Pancreas (tissue), 10 donors: ENCODE data around the gene INPP5D. TPM values are rescaled to one million over a fixed set of nuclear protein-coding genes. Genes with fewer than 3 reads are reported as not detected.
A peak's percentile ranks its signal among the peaks of the same experiment; 100 is the strongest.

Experiments used
- ATAC-seq, 4 donors: fragments of 200-7000 bp; cut with Tn5 transposase; one replicate each; pipeline versions ENCODE4 v1.8.0 to v1.9.1; 2020; ENCODE audit warnings: mild to moderate bottlenecking in 4 of 4, moderate library complexity in 4 of 4
- DNase-seq, 6 donors: peaks; one replicate each; pipeline ENCODE4 v3.0.0-alpha.2; 2020
- FAIRE-seq: peaks from 2 replicates; lab custom pipeline; 2012; peaks lifted over from hg19 to GRCh38; lab: Jason Lieb, UNC
- H3K27ac ChIP-seq, 4 donors: fragments of 200-600 bp; sonication (generic); 1 replicate in 3 of 4; 2 replicates in 1 of 4; pipeline versions ENCODE4 v1.5.0 to v1.8.0; 2020
- H3K27me3 ChIP-seq, 4 donors: fragments of 200-600 bp; one replicate each; pipeline ENCODE4 v1.8.0; 2021
- H3K36me3 ChIP-seq, 3 donors: fragments of 200-600 bp; sonication (generic) in 1 of 3; one replicate each; pipeline versions ENCODE4 v1.5.0 to v1.8.0; 2020 to 2021
- H3K4me1 ChIP-seq, 3 donors: fragments of 200-600 bp; one replicate each; pipeline ENCODE4 v1.8.0; 2021
- H3K4me3 ChIP-seq, 4 donors: fragments of 200-600 bp; sonication (generic) in 2 of 4; one replicate each; pipeline versions ENCODE4 v1.5.0 to v1.8.0; 2020 to 2021
- H3K9me3 ChIP-seq, 4 donors: fragments of 200-600 bp; one replicate each; pipeline ENCODE4 v1.8.0; 2021
- WGBS, 2 donors: extraction: QIAGEN DNeasy Blood & Tissue Kit; methylation state at CpG; one replicate each; pipeline ENCODE4 v1.1.7; 2013; 5-methylcytosine and 5-hydroxymethylcytosine counted together
- intact Hi-C, 3 donors: fragments of 100-400 bp; cut with DNase I; formaldehyde crosslinking; loops; one replicate each; pipeline versions ENCODE4 v1.11.1 to v1.14.2; 2022
- polyA plus RNA-seq, 2 donors: library from polyadenylated mRNA; stranded (reverse); fragments of 200-250 nt; gene quantifications; one replicate each; pipeline ENCODE4 v1.2.3, GENCODE V29; 2013
- total RNA-seq, 6 donors: library from RNA; stranded (reverse); fragmentation: NEBNext Ultra II Directional in 4 of 6; extraction: Animal tissue kit (Norgen Biotek cat#: 25700) in 4 of 6; gene quantifications; one replicate each; pipeline versions ENCODE4 v1.2.1 to v1.2.4, GENCODE V29; 2021 to 2023
- TF ChIP-seq, protein P1 (sequence below), 4 donors: fragments of 200-600 bp; sonication (generic) in 3 of 4; IDR thresholded peaks; one replicate each; pipeline versions ENCODE4 v1.5.0 to v1.8.0; 2021; ENCODE audit warnings: antibody characterized with exemption in 4 of 4
- donor health status: healthy with polysubstance abuse.
- donor health status: DM: no; HTN: no; CAD: no; lungs with moderate emphysema.
- donor health status: DM: no; HTN: no; CAD: no.
- donor health status: control.
- donor health status: control.
- donor health status: Bipolar disorder and iron deficiency.
- donor health status: DM: yes; HTN: yes; CAD: no.
- donor health status: DM: no; HTN: no; CAD: no.
- donor health status: DM: no; HTN: no; CAD: no.
- donor health status: DM: yes; HTN: yes; CAD: no.

INPP5D gene
- total and polyA plus RNA-seq, 8 donors = 1.1 to 11.4 (median 2.3) TPM

DNA sequence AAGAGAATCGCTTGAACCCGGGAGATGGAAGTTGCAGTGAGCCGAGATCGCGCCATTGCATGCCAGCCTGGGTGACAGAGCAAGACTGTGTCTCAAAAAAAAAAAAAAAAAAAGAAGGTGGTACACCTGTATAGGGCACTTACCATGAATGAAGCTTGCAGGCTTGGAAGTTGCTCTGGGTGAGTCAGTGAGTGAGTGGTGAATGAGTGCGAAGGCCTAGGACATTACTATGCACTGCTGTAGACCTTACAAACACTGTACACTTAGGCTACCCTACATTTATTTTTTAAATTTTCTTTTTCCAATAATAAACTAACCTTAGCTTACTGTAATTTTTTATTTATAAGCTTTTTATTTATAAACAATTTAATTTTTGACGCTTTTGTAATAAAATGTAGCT is 113.0 kb downstream of the INPP5D start:
- no peaks in the 10 kb centered on the region for H3K27me3 ChIP-seq
- no peak for ATAC-seq
- no peaks in the 10 kb centered on the region for H3K4me1 ChIP-seq
- no peak overlapping the region for H3K27ac ChIP-seq
- no peak overlapping the region for H3K4me3 ChIP-seq
- no peak for DNase-seq
- 95 to 96% methylated on average over 7 of the region's 7 CpGs for WGBS, 2 donors
- TF ChIP-seq, protein P1, sequence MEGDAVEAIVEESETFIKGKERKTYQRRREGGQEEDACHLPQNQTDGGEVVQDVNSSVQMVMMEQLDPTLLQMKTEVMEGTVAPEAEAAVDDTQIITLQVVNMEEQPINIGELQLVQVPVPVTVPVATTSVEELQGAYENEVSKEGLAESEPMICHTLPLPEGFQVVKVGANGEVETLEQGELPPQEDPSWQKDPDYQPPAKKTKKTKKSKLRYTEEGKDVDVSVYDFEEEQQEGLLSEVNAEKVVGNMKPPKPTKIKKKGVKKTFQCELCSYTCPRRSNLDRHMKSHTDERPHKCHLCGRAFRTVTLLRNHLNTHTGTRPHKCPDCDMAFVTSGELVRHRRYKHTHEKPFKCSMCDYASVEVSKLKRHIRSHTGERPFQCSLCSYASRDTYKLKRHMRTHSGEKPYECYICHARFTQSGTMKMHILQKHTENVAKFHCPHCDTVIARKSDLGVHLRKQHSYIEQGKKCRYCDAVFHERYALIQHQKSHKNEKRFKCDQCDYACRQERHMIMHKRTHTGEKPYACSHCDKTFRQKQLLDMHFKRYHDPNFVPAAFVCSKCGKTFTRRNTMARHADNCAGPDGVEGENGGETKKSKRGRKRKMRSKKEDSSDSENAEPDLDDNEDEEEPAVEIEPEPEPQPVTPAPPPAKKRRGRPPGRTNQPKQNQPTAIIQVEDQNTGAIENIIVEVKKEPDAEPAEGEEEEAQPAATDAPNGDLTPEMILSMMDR (IDR thresholded peaks at IDR 0.05) = no peak
- H3K36me3 ChIP-seq = no peaks in the 10 kb centered on the region
- no peak for FAIRE-seq
- no peaks in the 10 kb centered on the region for H3K9me3 ChIP-seq
- intact Hi-C loops = no loop called here

DNA sequence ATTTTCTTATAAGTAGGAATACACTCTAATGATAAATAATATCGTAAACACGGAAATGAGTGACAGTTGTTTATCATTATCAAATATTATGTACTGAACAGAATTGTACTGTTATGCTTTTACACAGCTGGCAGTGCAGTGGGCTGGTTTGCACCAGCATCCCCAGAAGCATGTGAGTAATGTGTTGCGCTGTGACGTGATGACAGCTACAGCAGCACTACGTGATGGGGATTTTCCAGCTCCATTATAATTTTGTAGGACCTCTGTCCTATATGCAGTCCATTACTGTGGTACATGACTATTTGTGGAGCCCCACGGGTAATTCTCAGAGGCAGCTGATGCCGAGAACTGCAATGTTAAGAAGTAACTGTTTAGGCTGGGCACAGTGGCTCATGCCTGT is 114.0 kb downstream of the INPP5D start:
- DNase-seq = no peak
- no peaks in the 10 kb centered on the region for H3K4me1 ChIP-seq
- TF ChIP-seq, protein P1 (IDR thresholded peaks at IDR 0.05) = no peak
- H3K27me3 ChIP-seq = no peaks in the 10 kb centered on the region
- no peak overlapping the region for H3K27ac ChIP-seq
- 64 to 66% methylated on average over 7 of the region's 7 CpGs for WGBS, 2 donors
- no peaks in the 10 kb centered on the region for H3K36me3 ChIP-seq
- H3K4me3 ChIP-seq = no peak overlapping the region
- no peaks in the 10 kb centered on the region for H3K9me3 ChIP-seq
- no peak for ATAC-seq
- intact Hi-C loops = no loop called here
- FAIRE-seq = no peak

DNA sequence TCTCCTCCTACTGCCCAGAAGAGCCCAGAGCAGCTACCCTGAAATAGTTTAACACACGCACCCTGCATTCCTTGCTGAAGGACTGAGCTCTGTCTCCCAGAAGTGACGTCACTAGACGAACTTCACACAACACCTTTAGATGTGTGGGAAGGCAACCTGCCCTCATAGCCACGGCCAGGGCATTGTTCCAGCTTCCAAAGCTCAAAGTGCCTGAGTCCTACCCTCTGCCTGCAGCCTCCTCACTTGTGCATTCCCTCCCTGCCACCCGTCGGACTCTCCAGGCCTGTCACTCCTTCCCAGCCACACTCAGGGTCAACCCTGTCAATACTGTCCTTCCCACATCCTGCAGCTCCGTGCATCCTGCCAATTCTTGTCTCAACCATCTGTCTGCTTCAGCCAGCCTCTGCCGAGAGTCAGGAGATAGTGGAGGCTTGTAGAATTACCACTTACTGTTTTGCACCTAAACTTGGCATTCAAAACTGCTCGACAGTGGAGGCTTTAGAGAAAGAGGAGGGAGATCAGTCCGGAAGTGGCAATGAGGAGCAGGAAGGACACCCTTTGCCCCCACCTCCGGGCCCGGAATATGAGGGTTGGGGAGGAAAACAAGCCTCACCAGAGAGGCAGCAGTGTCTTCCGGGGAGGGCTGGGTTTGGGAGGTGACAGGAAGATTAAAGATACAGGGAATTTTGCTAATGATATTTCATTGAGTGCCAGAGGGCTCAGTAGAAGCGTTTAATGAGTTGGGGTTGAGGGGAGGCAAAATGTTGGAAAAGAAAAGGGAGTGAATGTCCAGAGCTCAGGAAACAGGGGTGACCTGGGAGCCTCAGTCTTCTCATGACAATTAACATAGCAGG is 119.1 kb downstream of the INPP5D start:
- WGBS, 2 donors = 50 to 72% methylated on average over 14 of the region's 14 CpGs
- no peak overlapping the region for H3K4me3 ChIP-seq

DNA sequence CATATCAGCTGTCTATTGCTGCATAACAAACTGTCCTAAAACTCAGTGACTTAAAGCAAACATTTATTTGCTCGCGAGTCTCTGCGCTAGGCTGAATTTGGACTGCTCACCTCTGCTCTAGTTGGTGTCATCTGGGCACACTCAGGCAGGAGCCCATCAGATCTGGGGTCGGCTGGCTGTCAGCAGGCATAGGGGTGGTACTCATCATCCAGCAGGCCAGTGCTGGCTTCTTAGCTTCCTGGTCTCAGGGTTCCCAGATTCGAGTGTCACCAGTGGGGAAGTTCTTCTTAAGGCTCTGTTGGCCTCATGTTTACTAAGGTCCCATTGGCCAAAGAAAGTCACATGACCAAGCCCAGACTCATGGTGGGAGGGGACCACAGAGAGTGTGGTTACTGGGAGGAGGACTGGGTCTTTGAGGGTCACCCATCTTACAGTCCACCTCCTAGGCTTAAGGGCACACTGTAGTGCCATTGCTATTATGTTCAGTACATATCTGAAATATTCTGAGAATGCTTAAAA is 119.8 kb downstream of the INPP5D start:
- no peaks in the 10 kb centered on the region for H3K36me3 ChIP-seq
- no peaks in the 10 kb centered on the region for H3K9me3 ChIP-seq
- H3K4me1 ChIP-seq = no peaks in the 10 kb centered on the region
- DNase-seq (no peak), FAIRE-seq (no peak), ATAC-seq (no peak)
- intact Hi-C loops = no loop called here
- no peaks in the 10 kb centered on the region for H3K27me3 ChIP-seq
- TF ChIP-seq, protein P1 (IDR thresholded peaks at IDR 0.05) = no peak
- H3K4me3 ChIP-seq = no peak overlapping the region
- WGBS, 2 donors = 83 to 95% methylated on average over 5 of the region's 5 CpGs
- no peak overlapping the region for H3K27ac ChIP-seq

More for the DNA sequence above, 119.1 kb downstream of the INPP5D start:
- H3K27me3 ChIP-seq = no peaks in the 10 kb centered on the region
- ATAC-seq (peak in 1 of 4 donors; percentile 63), FAIRE-seq (no peak), DNase-seq (peak in 1 of 6 donors; percentile 35)
- intact Hi-C loops = no loop called here
- H3K27ac ChIP-seq = no peak overlapping the region
- H3K4me1 ChIP-seq = no peaks in the 10 kb centered on the region
- H3K36me3 ChIP-seq = no peaks in the 10 kb centered on the region
- TF ChIP-seq, protein P1 (IDR thresholded peaks at IDR 0.05) = no peak
- no peaks in the 10 kb centered on the region for H3K9me3 ChIP-seq
